ENCODE data around the gene FAM171A2. TPM values are rescaled to one million over a fixed set of nuclear protein-coding genes. Genes with fewer than 3 reads are reported as not detected.

FAM171A2 gene
- total and polyA plus RNA-seq, 2 donors (not counting 1 experiment from before 2014, with no cell fraction given), result 0.18 to 0.69 TPM

- Histone ChIP-seq H3K4me2 (replicated peaks; ENCODE audit: low read depth, low read length, poor library complexity, severe bottlenecking) (peak overlapping the region; percentile 98), H3K27me3 (replicated peaks in 1 of 4; ENCODE audit: control extremely low read depth in 1 of 4, control insufficient read depth in 3 of 4, insufficient read depth in 4 of 4, low read length in 3 of 4) (peaks cover 0 to 47% (median 11%) of the 10 kb centered on the region in 4 experiments), H3K4me3 (ENCODE audit: control extremely low read depth in 1 of 5, extremely low read depth in 1 of 5, insufficient read depth in 1 of 5, low read depth in 2 of 5, low read length in 4 of 5) (peak overlapping the region in 4 of 5 experiments; percentile 46 to 68 (median 58)), H3K4me1 (ENCODE audit: control insufficient read depth in 2 of 2, insufficient read depth in 2 of 2, low read length in 2 of 2) (peaks cover 19 to 22% of the 10 kb centered on the region in 2 donors), H3K36me3 (replicated peaks in 1 of 2; ENCODE audit: control extremely low read depth in 1 of 2, control insufficient read depth in 1 of 2, extremely low read depth in 1 of 2, insufficient read depth in 2 of 2, low read length in 1 of 2) (no peaks in the 10 kb centered on the region), H3K9me3 (ENCODE audit: control extremely low read depth in 1 of 3, control insufficient read depth in 2 of 3, insufficient read depth in 1 of 3, low read length in 2 of 3) (peaks cover 0 to 14% (median 0%) of the 10 kb centered on the region in 3 donors), H4K20me1 (ENCODE audit: control insufficient read depth, insufficient read depth, low read length, poor library complexity, severe bottlenecking) (no peaks in the 10 kb centered on the region), H2AFZ (ENCODE audit: insufficient read depth, low read depth, low read length, poor library complexity, severe bottlenecking) (peak overlapping the region; percentile 81), H3K79me2 (ENCODE audit: control insufficient read depth, insufficient read depth, low read length) (no peaks in the 10 kb centered on the region), H3K9ac (ENCODE audit: low read length) (peak overlapping the region; percentile 78), H3K27ac (ENCODE audit: low read length in 2 of 2) (no peak overlapping the region)
- Mint-ChIP-seq H3K27me3 (peaks cover 39% of the 10 kb centered on the region), H3K4me3 (peak overlapping the region; percentile 81), H3K9me3 (ENCODE audit: insufficient read depth) (no peaks in the 10 kb centered on the region), H3K27ac (no peak overlapping the region), H3K4me1 (peaks cover 22% of the 10 kb centered on the region)
- DNase-seq (no peak), ATAC-seq (ENCODE audit: low read depth) (peak; percentile 28)
- TF ChIP-seq CTCF (IDR thresholded peaks at IDR 0.05) (no peak), EZH2 (IDR thresholded peaks at IDR 0.05; ENCODE audit: borderline replicate concordance, insufficient read depth, low read depth, low read length, poor library complexity, severe bottlenecking) (no peak)
- intact Hi-C loops (cut with micrococcal nuclease), result no loop called here
- POLR2A ChIA-PET, result interaction anchor here (0.7 to 1.0 kb wide), 2 partner anchors 16 to 1283 kb away, joined by 3 to 6 read pairs; no protein-coding TSS in a partner anchor
- 20% methylated on average over 26 of the region's 26 CpGs for WGBS (ENCODE audit: insufficient coverage)
- CTCF ChIA-PET, result interaction anchor here (1.8 kb wide), 1 partner anchor 22 kb away, joined by 7 read pairs; the partner anchor contains the start of gene FAM171A2
Measured at GRCh38 chr17:44384823-44385286, 21.2 kb upstream of the FAM171A2 start.

GRCh38 chr17:44384281-44384822 lies 20.7 kb upstream of the FAM171A2 start:
- H3K4me3 ChIP-seq (ENCODE audit: control extremely low read depth in 1 of 5, extremely low read depth in 1 of 5, insufficient read depth in 1 of 5, low read depth in 2 of 5, low read length in 4 of 5), result no peak overlapping the region
- TF ChIP-seq CTCF (IDR thresholded peaks at IDR 0.05), result no peak
- TF ChIP-seq EZH2 (IDR thresholded peaks at IDR 0.05; ENCODE audit: borderline replicate concordance, insufficient read depth, low read depth, low read length, poor library complexity, severe bottlenecking), result no peak
- CTCF ChIA-PET, result interaction anchor here (1.8 kb wide), 1 partner anchor 21 kb away, joined by 7 read pairs; the partner anchor contains the start of gene FAM171A2
- no peaks in the 10 kb centered on the region for H3K79me2 ChIP-seq (ENCODE audit: control insufficient read depth, insufficient read depth, low read length)
- Mint-ChIP-seq H3K4me1 (peaks cover 18% of the 10 kb centered on the region), H3K9me3 (ENCODE audit: insufficient read depth) (no peaks in the 10 kb centered on the region), H3K4me3 (peak overlapping the region; percentile 81), H3K27ac (no peak overlapping the region), H3K27me3 (peaks cover 36% of the 10 kb centered on the region)
- POLR2A ChIA-PET, result interaction anchor here (1.0 kb wide), 1 partner anchor 1284 kb away, joined by 3 read pairs; no protein-coding TSS in a partner anchor
- H3K36me3 ChIP-seq (replicated peaks in 1 of 2; ENCODE audit: control extremely low read depth in 1 of 2, control insufficient read depth in 1 of 2, extremely low read depth in 1 of 2, insufficient read depth in 2 of 2, low read length in 1 of 2), result no peaks in the 10 kb centered on the region
- peak overlapping the region; percentile 81 for H2AFZ ChIP-seq (ENCODE audit: insufficient read depth, low read depth, low read length, poor library complexity, severe bottlenecking)
- ATAC-seq (ENCODE audit: low read depth) (no peak), DNase-seq (no peak)
- no peaks in the 10 kb centered on the region for H4K20me1 ChIP-seq (ENCODE audit: control insufficient read depth, insufficient read depth, low read length, poor library complexity, severe bottlenecking)
- intact Hi-C loops (cut with micrococcal nuclease), result no loop called here
- peak overlapping the region; percentile 98 for H3K4me2 ChIP-seq (replicated peaks; ENCODE audit: low read depth, low read length, poor library complexity, severe bottlenecking)
- H3K4me1 ChIP-seq (ENCODE audit: control insufficient read depth in 2 of 2, insufficient read depth in 2 of 2, low read length in 2 of 2), result peaks cover 17 to 19% of the 10 kb centered on the region in 2 donors
- no peak overlapping the region for H3K9ac ChIP-seq (ENCODE audit: low read length)
- 77% methylated on average over 29 of the region's 29 CpGs for WGBS (ENCODE audit: insufficient coverage)
- H3K9me3 ChIP-seq (ENCODE audit: control extremely low read depth in 1 of 3, control insufficient read depth in 2 of 3, insufficient read depth in 1 of 3, low read length in 2 of 3), result peaks cover 0 to 13% (median 0%) of the 10 kb centered on the region in 3 donors
- no peak overlapping the region for H3K27ac ChIP-seq (ENCODE audit: low read length in 2 of 2)
- H3K27me3 ChIP-seq (replicated peaks in 1 of 4; ENCODE audit: control extremely low read depth in 1 of 4, control insufficient read depth in 3 of 4, insufficient read depth in 4 of 4, low read length in 3 of 4), result peaks cover 0 to 47% (median 11%) of the 10 kb centered on the region in 4 experiments
